G401 (cell line): ENCODE data around the gene THAP8. TPM values are rescaled to one million over a fixed set of nuclear protein-coding genes. Genes with fewer than 3 reads are reported as not detected.
"Not testable (repeated sequence)": the region's sequence is repeated elsewhere in the genome, so short reads cannot be mapped to it uniquely, and the experiment has no call there.

Experiments
- DNase-seq: peaks from one replicate; pipeline ENCODE4 v3.0.0-alpha.2; 2015; ENCODE audit warnings: low spot score
- in situ Hi-C: cut with HindIII; loops from 2 replicates; pipeline ENCODE4 v1.10.0; 2016; ENCODE audit warnings: low sequenced_read_pairs, mixed read lengths
- total RNA-seq: library from RNA; depleted of rRNA; stranded (reverse); fragments of >200 nt; shearing (Covaris generic); gene quantifications from 2 replicates; pipeline ENCODE4 v1.2.3, GENCODE V29; 2014

Gene THAP8
- total RNA-seq, 1 experiment from 2014 or later, result 5.2 TPM

GRCh38 chr19:36073121-36073876 is 19.2 kb upstream of the THAP8 start:
- in situ Hi-C loops, result no loop called here
- no peak for DNase-seq

- in situ Hi-C loops, result no loop called here
Measured at GRCh38 chr19:36072081-36072480, 18.0 kb upstream of the THAP8 start.

GRCh38 chr19:36068810-36069499 is 14.9 kb upstream of the THAP8 start:
- DNase-seq, in situ Hi-C loops: not testable (repeated sequence)

More at GRCh38 chr19:36072081-36072480, 18.0 kb upstream of the THAP8 start:
- DNase-seq, result no peak

GRCh38 chr19:36067681-36068080 is 13.6 kb upstream of the THAP8 start:
- DNase-seq, result no peak
- in situ Hi-C loops, result no loop called here

GRCh38 chr19:36064826-36065225 is 10.7 kb upstream of the THAP8 start:
- in situ Hi-C loops, result no loop called here
- no peak for DNase-seq

GRCh38 chr19:36061367-36061766 is 7.3 kb upstream of the THAP8 start:
- no peak for DNase-seq
- in situ Hi-C loops, result no loop called here

GRCh38 chr19:36060430-36060829 is 6.3 kb upstream of the THAP8 start:
- DNase-seq, result peak; percentile 57
- in situ Hi-C loops, result no loop called here

GRCh38 chr19:36059180-36059910 is 5.3 kb upstream of the THAP8 start:
- no peak for DNase-seq
- in situ Hi-C loops, result no loop called here

GRCh38 chr19:36058481-36059179 is 4.5 kb upstream of the THAP8 start:
- DNase-seq, result no peak
- in situ Hi-C loops, result no loop called here

GRCh38 chr19:36054733-36055686 is 925 bp upstream of the THAP8 start, which contains the start of gene WDR62:
Gene WDR62, plus strand, starts transcription at chr19:36054897. Its CDS starts 75 bp downstream, at chr19:36054972.
- in situ Hi-C loops, result no loop called here
- no peak for DNase-seq

- DNase-seq, result no peak
- in situ Hi-C loops, result no loop called here
Measured at GRCh38 chr19:36051637-36052036, 2.4 kb downstream of the THAP8 start.

GRCh38 chr19:36051236-36051635 is 2.8 kb downstream of the THAP8 start:
- peak; percentile 62 for DNase-seq
- in situ Hi-C loops, result no loop called here

GRCh38 chr19:36049080-36049698 is 4.9 kb downstream of the THAP8 start:
- in situ Hi-C loops, result no loop called here
- no peak for DNase-seq

- DNase-seq, result no peak
Measured at GRCh38 chr19:36047835-36048234, 6.2 kb downstream of the THAP8 start.

GRCh38 chr19:36046443-36047050 is 7.5 kb downstream of the THAP8 start:
- no peak for DNase-seq
- in situ Hi-C loops, result no loop called here

More at GRCh38 chr19:36047835-36048234, 6.2 kb downstream of the THAP8 start:
- in situ Hi-C loops, result no loop called here

GRCh38 chr19:36043952-36044351 is 10.1 kb downstream of the THAP8 start:
- no peak for DNase-seq
- in situ Hi-C loops, result no loop called here

- no peak for DNase-seq
- in situ Hi-C loops, result no loop called here
Measured at GRCh38 chr19:36041831-36042230, 12.3 kb downstream of the THAP8 start.
